Progenitor cell of endocrine pancreas (in vitro differentiated cells): ENCODE measurements around the gene KLF15. TPM values are rescaled to one million over a fixed set of nuclear protein-coding genes. Genes with fewer than 3 reads are reported as not detected.

Source experiments
- DNase-seq: peaks from one replicate; pipeline ENCODE4 v3.0.0; 2021; ENCODE audit warnings: low spot score; ENCODE audit not compliant: unreplicated experiment
- H3K27ac Mint-ChIP-seq: 2 replicates; pipeline ENCODE4 v1.8.0; 2021; ENCODE audit warnings: mild to moderate bottlenecking, moderate library complexity, mixed read lengths
- H3K27me3 Mint-ChIP-seq: 2 replicates; pipeline ENCODE4 v1.8.0; 2021; ENCODE audit warnings: mixed read lengths
- H3K36me3 Mint-ChIP-seq: 2 replicates; pipeline ENCODE4 v1.8.0; 2022; ENCODE audit warnings: mixed read lengths; ENCODE audit not compliant: insufficient read depth
- H3K4me1 Mint-ChIP-seq: 2 replicates; pipeline ENCODE4 v1.8.0; 2021; ENCODE audit warnings: low read depth, mixed read lengths
- H3K4me3 Mint-ChIP-seq: 2 replicates; pipeline ENCODE4 v1.8.0; 2021; ENCODE audit warnings: low read depth, mild to moderate bottlenecking, moderate library complexity, mixed read lengths
- H3K9me3 Mint-ChIP-seq: 2 replicates; pipeline ENCODE4 v1.8.0; 2021; ENCODE audit warnings: low read depth, mixed read lengths
- total RNA-seq: library from RNA; stranded (reverse); gene quantifications from 2 replicates; pipeline ENCODE4 v1.2.1, GENCODE V29; 2021
- TF ChIP-seq, protein P1 (sequence below): fragments of 200-600 bp; sonication (generic); IDR thresholded peaks from one replicate; pipeline ENCODE4 v1.5.0; 2021; ENCODE audit warnings: antibody characterized with exemption, mild to moderate bottlenecking; ENCODE audit not compliant: unreplicated experiment

KLF15 gene
- total RNA-seq, 1 donor from 2014 or later: 17.7 TPM

DNA sequence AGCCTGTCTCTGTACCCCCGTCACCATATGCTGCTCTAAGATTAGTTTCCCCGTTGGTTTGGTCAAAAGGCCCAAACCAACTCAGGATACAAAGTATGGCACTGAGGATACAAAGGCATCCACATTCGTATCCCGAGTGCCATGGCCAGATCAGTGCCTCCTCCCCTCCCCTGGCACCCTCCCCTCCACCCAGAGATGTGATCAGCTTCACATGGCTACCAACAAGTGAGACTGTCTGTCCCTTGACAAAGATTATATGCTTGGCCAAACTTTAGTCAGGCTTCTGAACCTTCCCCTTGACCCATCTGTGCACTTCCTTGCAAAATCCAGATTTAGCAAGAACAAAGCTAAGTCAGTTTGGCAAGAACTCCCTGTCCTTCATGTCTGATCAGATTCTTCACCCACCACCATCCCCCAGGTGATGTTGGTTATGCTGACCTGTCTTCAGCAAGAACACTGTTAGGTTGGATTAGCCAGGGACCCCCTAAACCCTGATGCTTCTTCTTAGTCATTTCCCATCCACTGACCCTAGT is 61.7 kb downstream of the KLF15 start:
- Mint-ChIP-seq H3K9me3 (peaks cover 5% of the 10 kb centered on the region), H3K4me1 (no peaks in the 10 kb centered on the region), H3K27me3 (peaks cover 31% of the 10 kb centered on the region), H3K27ac (no peak overlapping the region), H3K4me3 (no peak overlapping the region), H3K36me3 (no peaks in the 10 kb centered on the region)
- DNase-seq: no peak
- TF ChIP-seq, protein P1, sequence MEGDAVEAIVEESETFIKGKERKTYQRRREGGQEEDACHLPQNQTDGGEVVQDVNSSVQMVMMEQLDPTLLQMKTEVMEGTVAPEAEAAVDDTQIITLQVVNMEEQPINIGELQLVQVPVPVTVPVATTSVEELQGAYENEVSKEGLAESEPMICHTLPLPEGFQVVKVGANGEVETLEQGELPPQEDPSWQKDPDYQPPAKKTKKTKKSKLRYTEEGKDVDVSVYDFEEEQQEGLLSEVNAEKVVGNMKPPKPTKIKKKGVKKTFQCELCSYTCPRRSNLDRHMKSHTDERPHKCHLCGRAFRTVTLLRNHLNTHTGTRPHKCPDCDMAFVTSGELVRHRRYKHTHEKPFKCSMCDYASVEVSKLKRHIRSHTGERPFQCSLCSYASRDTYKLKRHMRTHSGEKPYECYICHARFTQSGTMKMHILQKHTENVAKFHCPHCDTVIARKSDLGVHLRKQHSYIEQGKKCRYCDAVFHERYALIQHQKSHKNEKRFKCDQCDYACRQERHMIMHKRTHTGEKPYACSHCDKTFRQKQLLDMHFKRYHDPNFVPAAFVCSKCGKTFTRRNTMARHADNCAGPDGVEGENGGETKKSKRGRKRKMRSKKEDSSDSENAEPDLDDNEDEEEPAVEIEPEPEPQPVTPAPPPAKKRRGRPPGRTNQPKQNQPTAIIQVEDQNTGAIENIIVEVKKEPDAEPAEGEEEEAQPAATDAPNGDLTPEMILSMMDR: no peak

- Mint-ChIP-seq H3K27me3 (peaks cover 42% of the 10 kb centered on the region), H3K4me1 (no peaks in the 10 kb centered on the region), H3K9me3 (peaks cover 5% of the 10 kb centered on the region), H3K27ac (no peak overlapping the region), H3K4me3 (no peak overlapping the region), H3K36me3 (no peaks in the 10 kb centered on the region)
- no peak for DNase-seq
- TF ChIP-seq, protein P1: no peak
Observed at GRCh38 chr3:126294211-126294808, 62.9 kb downstream of the KLF15 start.

DNA sequence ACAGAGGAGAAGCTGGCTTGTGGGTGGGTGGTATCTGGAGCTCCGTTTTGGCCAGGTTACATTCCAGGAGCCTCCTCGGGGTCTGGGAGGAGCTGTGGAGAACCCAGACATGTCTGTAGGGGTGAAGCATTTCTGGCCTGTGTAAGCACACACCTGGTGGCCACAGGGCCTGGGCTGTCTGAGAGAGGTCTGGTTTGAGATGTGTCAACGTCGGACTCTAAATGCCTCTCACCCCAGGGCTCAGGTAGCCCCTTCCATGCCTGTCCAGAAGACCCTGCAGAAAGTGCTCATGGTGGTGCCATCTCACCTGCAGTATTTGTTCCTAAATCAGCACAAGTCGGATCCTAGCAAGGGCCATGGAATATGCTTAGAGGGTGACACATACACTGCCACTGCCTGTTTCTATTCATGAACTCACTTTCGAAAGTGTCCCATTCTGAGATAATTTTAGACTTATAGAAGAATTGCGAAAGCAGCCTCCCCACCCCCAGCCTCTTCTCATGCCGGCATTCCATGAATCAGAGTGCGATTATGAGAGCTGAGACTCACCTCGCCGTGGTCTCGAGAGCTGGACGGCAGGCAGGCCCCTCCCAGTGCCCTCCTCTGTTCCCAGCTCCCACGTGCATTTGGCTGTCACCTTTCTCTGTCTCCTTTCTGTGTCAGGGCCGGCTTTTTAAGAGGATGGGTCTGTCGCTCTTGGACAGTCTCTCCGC is 63.7 kb downstream of the KLF15 start:
- TF ChIP-seq, protein P1: no peak
- Mint-ChIP-seq H3K27me3 (peaks cover 50% of the 10 kb centered on the region), H3K36me3 (no peaks in the 10 kb centered on the region), H3K9me3 (peaks cover 1% of the 10 kb centered on the region), H3K4me3 (no peak overlapping the region), H3K27ac (no peak overlapping the region), H3K4me1 (no peaks in the 10 kb centered on the region)
- DNase-seq: no peak

Other genes starting within 250 kb of the KLF15 start
- gene ALDH1L1, start 176.8 kb downstream of the KLF15 start, total RNA-seq: 3.1 and 4.7 TPM in 2 replicates
- 0.79 and 1.00 TPM in 2 replicates for gene CFAP100, start 37.5 kb upstream of the KLF15 start, total RNA-seq
- 40.0 and 40.5 TPM in 2 replicates for gene ZXDC, start 118.5 kb upstream of the KLF15 start, total RNA-seq
- not detected in 2 replicates for gene UROC1, start 160.4 kb upstream of the KLF15 start, total RNA-seq
- 0.36 and 0.71 TPM in 2 replicates for gene CHST13, start 166.7 kb upstream of the KLF15 start, total RNA-seq
- 0.26 and 0.44 TPM in 2 replicates for gene C3orf22, start 201.5 kb upstream of the KLF15 start, total RNA-seq